HG02943 (cell line): ENCODE measurements around the gene FSD2.

Experiments
- ATAC-seq: cut with Tn5 transposase; IDR thresholded peaks from one replicate; pipeline ENCODE4 v1.9.1; 2021; ENCODE audit warnings: mild to moderate bottlenecking, low read depth, moderate library complexity; ENCODE audit not compliant: unreplicated experiment

FSD2 gene, protein sequence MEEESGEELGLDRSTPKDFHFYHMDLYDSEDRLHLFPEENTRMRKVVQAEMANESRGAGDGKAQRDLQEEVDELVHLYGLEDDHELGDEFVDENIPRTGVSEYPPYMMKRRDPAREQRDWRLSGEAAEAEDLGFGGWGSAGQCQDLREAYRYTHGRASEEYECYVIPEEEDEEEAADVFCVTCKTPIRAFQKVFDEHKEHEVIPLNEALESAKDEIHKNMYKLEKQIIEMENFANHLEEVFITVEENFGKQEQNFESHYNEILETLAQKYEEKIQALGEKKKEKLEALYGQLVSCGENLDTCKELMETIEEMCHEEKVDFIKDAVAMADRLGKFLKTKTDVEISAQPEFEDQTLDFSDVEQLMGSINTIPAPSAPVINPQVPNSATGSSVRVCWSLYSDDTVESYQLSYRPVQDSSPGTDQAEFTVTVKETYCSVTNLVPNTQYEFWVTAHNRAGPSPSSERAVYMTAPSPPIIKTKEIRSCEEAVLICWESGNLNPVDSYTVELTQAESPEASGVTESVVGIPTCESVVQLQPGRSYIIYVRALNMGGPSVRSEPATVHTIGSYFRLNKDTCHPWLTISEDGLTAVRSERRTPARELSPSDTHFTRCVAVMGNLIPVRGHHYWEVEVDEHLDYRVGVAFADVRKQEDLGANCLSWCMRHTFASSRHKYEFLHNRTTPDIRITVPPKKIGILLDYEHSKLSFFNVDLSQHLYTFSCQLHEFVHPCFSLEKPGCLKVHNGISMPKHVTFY

GRCh38 chr15:82805994-82806406 lies at the start of gene FSD2:
TSS of gene FSD2 (minus strand) at chr15:82806069. CDS start at chr15:82787390, 18,679 bp downstream.
- peak; percentile 54 for ATAC-seq

- no peak for ATAC-seq
Observed at GRCh38 chr15:82854554-82854953, 48.7 kb upstream of the FSD2 start.

- ATAC-seq = no peak
Observed at GRCh38 chr15:82852941-82853561, 47.2 kb upstream of the FSD2 start.

- ATAC-seq = no peak
Observed at GRCh38 chr15:82851981-82852511, 46.2 kb upstream of the FSD2 start.

GRCh38 chr15:82851306-82851850 lies 45.5 kb upstream of the FSD2 start:
- no peak for ATAC-seq

- no peak for ATAC-seq
Observed at GRCh38 chr15:82850731-82851130, 44.9 kb upstream of the FSD2 start.

GRCh38 chr15:82849556-82850512 lies 44.0 kb upstream of the FSD2 start:
- no peak for ATAC-seq

GRCh38 chr15:82848241-82848993 lies 42.5 kb upstream of the FSD2 start:
- ATAC-seq = no peak

GRCh38 chr15:82847703-82848102 lies 41.8 kb upstream of the FSD2 start:
- ATAC-seq = no peak

DNA sequence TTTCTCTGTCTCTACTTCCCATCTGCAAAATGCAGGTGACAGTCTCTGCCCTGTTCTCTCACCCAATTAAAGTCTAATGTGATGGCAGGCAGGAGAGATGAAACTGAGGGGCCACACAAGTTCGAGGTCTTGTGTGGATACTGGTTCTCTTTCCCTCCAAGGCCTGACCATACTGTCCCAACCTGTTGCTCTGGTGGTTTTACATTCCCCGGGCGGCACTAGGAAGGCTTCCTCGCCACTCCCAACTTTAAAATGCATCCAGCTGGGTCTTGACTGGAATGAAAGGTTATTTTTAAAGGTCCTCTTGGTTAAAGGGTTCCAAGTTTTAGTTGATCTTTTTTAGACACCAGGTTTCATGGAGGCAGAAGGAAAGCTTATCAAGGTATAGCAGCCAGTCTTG lies 40.8 kb upstream of the FSD2 start:
- no peak for ATAC-seq

GRCh38 chr15:82845686-82846085 lies 39.8 kb upstream of the FSD2 start:
- ATAC-seq = no peak

DNA sequence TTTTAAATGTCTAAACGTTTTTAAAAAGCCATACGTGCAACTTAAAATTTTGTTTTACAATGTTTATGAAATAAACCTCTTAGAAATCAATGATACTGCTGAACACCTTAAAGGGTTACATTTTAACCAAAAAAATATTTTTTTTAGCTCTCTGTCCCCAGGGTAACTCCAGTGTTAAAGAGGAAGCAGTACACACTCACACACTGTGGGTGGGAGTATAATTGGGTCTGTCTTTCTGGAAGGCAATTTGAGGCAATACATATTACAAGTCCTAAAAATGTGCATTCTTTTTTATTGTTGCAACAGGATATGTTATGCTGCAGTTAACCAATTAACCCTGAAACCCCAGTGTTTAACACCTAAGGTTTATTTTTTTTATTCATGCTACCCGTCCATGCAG lies 37.7 kb upstream of the FSD2 start:
- no peak for ATAC-seq

DNA sequence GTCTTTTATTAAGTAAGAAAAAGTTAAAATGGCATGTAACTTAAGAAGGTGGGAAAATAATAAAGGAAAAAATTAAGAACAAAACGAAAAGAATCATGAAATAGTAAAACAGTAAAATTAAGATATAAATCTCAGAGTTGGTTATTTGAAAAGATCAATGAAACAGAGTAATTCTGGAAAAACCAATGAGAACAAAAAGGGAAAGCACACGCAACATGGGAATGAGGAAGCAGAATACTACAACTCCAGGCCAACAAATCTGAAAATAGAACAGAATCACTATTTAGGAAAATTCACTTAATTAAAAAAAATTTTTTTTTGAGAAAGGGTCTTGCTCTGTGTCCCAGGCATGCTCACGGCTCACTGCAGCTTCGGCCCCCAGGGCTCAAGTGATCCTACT lies 34.3 kb upstream of the FSD2 start:
- ATAC-seq = no peak

DNA sequence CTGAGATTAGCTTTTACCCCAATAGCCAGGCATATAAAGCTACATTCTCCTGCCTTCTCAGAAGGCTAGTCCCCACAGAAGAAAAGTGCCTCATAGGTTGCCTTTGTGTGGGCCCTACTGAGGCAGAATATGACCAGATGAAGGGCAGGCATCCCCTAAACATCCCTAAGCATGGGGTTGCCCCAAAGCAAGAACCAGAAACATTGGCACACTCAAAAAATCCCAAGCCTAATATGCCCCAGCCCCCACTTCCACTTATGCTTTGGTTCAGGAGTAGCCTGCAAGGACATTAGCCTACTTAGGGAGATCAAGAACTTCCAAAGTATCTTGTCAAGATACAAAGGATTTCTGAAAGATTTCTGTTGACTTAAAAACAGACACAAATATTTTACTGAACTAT lies 33.3 kb upstream of the FSD2 start:
- no peak for ATAC-seq

DNA sequence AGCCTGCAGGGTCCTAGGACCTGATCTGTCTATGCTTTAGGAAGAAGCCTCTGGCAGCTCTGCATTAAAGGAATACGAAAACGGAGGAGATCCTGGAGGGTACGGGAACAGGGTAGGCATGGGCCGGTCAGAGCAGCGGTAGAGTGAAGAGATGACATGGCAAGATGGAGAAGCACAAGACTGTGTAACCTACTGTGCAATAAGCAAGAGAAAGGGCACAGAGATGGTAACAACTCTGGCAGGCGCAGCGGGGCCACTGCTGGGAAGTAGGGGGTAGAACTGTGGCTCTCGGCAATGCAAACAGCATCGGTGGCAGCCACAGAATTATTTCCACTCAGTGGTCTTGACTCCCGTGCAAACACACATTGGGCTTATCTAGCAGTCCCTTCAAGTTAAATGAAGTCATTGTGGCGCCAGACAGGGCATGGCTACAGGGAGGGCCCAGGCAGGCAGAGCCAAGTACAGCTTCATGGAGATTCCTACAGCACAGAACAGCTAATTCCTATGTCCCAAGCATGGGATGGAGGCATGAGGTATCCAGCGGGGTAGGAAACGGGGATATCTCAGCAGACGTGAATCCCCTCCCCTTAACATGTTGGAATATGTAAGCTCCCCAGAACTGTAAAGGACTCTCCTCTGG lies 32.3 kb upstream of the FSD2 start:
- ATAC-seq = no peak

DNA sequence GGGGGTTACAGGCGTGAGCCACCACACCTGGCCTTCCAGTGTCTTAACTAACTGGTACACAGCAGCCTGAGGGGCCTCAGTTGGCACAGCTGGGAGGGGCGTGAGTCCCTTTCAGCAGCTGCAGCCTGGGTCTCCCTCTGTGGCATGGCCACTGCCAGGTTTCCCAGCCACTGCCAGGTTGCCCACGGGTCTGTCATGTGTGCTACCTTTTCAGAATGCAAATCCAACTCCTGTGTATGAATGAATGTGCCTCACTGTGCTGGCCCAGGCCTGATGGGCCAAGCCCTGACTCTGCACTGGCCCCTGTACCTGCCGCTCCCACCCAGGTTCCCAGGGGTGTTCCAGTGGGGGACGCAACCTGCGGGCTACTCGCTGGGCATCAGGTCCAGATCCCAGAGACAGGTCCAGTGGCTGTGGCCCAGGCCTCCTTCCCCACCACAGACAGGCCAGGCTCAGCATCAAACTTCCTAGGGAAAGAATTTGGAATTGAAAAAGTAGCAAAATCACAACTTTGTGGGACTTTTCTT lies 29.6 kb upstream of the FSD2 start:
- ATAC-seq = no peak

- no peak for ATAC-seq
Observed at GRCh38 chr15:82833362-82833682, 27.5 kb upstream of the FSD2 start.

DNA sequence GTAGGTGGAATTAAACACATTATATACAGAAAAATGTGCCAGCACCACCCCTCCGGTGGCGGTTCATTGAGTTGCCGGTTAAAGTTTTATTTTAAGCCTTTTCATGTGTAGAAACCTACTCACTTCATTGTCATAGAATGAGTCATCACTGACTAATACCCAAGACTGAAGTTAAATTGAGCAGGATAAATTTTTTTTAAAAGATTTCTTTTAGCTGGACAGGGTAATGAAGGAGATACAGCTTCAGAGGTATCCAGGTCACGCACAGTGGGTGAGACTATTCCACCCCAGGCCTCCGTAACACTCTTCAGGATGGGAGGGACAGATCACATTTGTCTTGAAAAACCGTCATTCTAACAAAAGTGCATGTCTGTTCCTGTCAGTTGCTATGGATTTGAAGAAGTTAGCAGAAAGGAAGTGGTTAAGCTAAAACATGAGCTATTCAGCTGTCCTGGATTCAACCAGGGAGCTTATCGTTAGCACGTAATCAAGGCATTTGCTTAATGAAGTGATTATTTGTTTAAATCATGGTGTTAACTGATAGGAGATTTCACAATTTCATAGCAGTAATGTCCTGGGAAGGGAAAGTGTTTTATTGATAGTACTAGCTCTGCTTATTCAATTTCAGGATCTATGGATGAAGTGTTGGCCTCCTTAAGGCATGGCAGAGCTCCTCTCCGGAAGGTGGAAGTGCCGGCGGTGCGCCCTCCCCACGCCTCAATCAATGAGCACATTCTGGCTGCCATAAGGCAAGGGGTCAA lies 26.9 kb upstream of the FSD2 start:
- peak; percentile 86 for ATAC-seq
